GM12878 (cell line): ENCODE data around the gene PLCB2. TPM values are rescaled to one million over a fixed set of nuclear protein-coding genes. Genes with fewer than 3 reads are reported as not detected.

ENCODE experiments used
- ATAC-seq: fragments of 200-7000 bp; cut with Tn5 transposase; 3 replicates; pipeline ENCODE4 v1.9.1; 2020; ENCODE audit warnings: mild to moderate bottlenecking, moderate library complexity
- BruUV-seq: library from RNA; stranded (reverse); fragments of 400-500 nt; replicated peaks from 2 replicates; lab custom pipeline; 2021; lab: Mats Ljungman, UMichigan
- CTCF ChIA-PET: fragments of 300-600 bp; sonication (Branson Sonifier 250); formaldehyde crosslinking; extraction: SDS; loops from one replicate; lab custom pipeline; 2021; ENCODE audit warnings: inconsistent platforms; lab: Yijun Ruan, JAX
- POLR2A ChIA-PET: fragments of 350-600 bp; formaldehyde crosslinking; extraction: SDS; loops from one replicate; lab custom pipeline; 2021; ENCODE audit warnings: inconsistent platforms; lab: Charles Lee
- RAD21 ChIA-PET: fragments of 300-600 bp; sonication (Branson Sonifier 250); formaldehyde crosslinking; loops from one replicate; lab custom pipeline; 2023; ENCODE audit warnings: antibody characterized with exemption; ENCODE audit not compliant: unreplicated experiment; lab: Charles Lee
- SMC1A ChIA-PET: fragments of 300-600 bp; sonication (Branson Sonifier 250); formaldehyde crosslinking; loops from one replicate; lab custom pipeline; 2023; ENCODE audit not compliant: unreplicated experiment, uncharacterized antibody; lab: Charles Lee
- DNase-seq: peaks from one replicate; pipeline ENCODE4 v3.0.0-alpha.2; 2011; ENCODE audit warnings: low read depth, low spot score
- FAIRE-seq: peaks from 3 replicates; lab custom pipeline; 2011; peaks lifted over from hg19 to GRCh38; lab: Jason Lieb, UNC
- H2AFZ ChIP-seq: 2 replicates; pipeline ENCODE4 v1.6.0; 2011; ENCODE audit warnings: low read depth, low read length, control low read depth; ENCODE audit not compliant: control insufficient read depth
- H3K27ac ChIP-seq: 2 replicates; pipeline ENCODE4 v1.5.1; 2011; ENCODE audit warnings: control low read depth; ENCODE audit not compliant: control insufficient read depth, insufficient read depth
- H3K27me3 ChIP-seq, 2 experiments: replicated peaks in 1 of 2; 2 replicates each; pipeline versions ENCODE4 v1.6.0 to v1.6.1; 2011; ENCODE audit warnings: low read length in 1 of 2; ENCODE audit not compliant: control insufficient read depth in 2 of 2, insufficient read depth in 2 of 2
- H3K36me3 ChIP-seq, 2 experiments: 2 replicates each; pipeline ENCODE4 v1.5.1; 2011; ENCODE audit warnings: low read length in 1 of 2; ENCODE audit not compliant: control insufficient read depth in 2 of 2, insufficient read depth in 2 of 2
- H3K4me1 ChIP-seq: 2 replicates; pipeline ENCODE4 v1.6.1; 2011; ENCODE audit warnings: mild to moderate bottlenecking, low read length, moderate library complexity, mixed read lengths; ENCODE audit not compliant: control insufficient read depth, insufficient read depth
- H3K4me2 ChIP-seq: 2 replicates; pipeline ENCODE4 v1.6.0; 2011; ENCODE audit warnings: control low read depth; ENCODE audit not compliant: control insufficient read depth, insufficient read depth
- H3K4me3 ChIP-seq: fragments of 200-600 bp; sonication (generic); 2 replicates; pipeline ENCODE4 v1.5.1; 2016
- H3K79me2 ChIP-seq: 2 replicates; pipeline ENCODE4 v1.6.0; 2011; ENCODE audit warnings: low read length; ENCODE audit not compliant: control insufficient read depth, insufficient read depth
- H3K9ac ChIP-seq: 2 replicates; pipeline ENCODE4 v1.8.0; 2011; ENCODE audit warnings: low read length, control low read depth, mixed read lengths; ENCODE audit not compliant: control insufficient read depth, insufficient read depth
- H3K9me3 ChIP-seq: replicated peaks from 3 replicates; pipeline ENCODE4 v1.5.1; 2011; ENCODE audit warnings: mild to moderate bottlenecking, low read length; ENCODE audit not compliant: control insufficient read depth, insufficient read depth
- H4K20me1 ChIP-seq: 2 replicates; pipeline ENCODE4 v1.6.0; 2011; ENCODE audit not compliant: control insufficient read depth, insufficient read depth
- BACH1 ChIP-seq: fragments of 450-650 bp; IDR thresholded peaks from 2 replicates; pipeline ENCODE4 v1.6.1; 2017; ENCODE audit warnings: mild to moderate bottlenecking, borderline replicate concordance
- CEBPZ ChIP-seq: fragments of 150-350 bp; IDR thresholded peaks from 2 replicates; pipeline ENCODE4 v1.6.1; 2016; ENCODE audit warnings: low read depth, low read length
- CREM ChIP-seq: IDR thresholded peaks from 2 replicates; pipeline ENCODE4 v1.6.1; 2014; ENCODE audit warnings: antibody characterized with exemption, low read depth
- ETV6 ChIP-seq, 2 experiments: fragments of 450-650 bp in 1 of 2; IDR thresholded peaks in 1 of 2; conservative IDR thresholded peaks in 1 of 2; 2 replicates each; pipeline ENCODE4 v1.6.1; 2014; ENCODE audit warnings: antibody characterized with exemption in 1 of 2, borderline replicate concordance in 1 of 2, low read depth in 1 of 2, mild to moderate bottlenecking in 1 of 2, moderate library complexity in 1 of 2
- EZH2 ChIP-seq: IDR thresholded peaks from 2 replicates; pipeline ENCODE4 v1.6.1; 2012; ENCODE audit warnings: low read depth, mild to moderate bottlenecking, control low read depth, inconsistent platforms, low read length, borderline replicate concordance; ENCODE audit not compliant: control insufficient read depth
- LARP7 ChIP-seq: fragments of 450-650 bp; IDR thresholded peaks from 2 replicates; pipeline ENCODE4 v1.6.1; 2017; ENCODE audit warnings: mild to moderate bottlenecking
- NFYA ChIP-seq: IDR thresholded peaks from 2 replicates; pipeline ENCODE4 v1.6.1; 2011; ENCODE audit warnings: low read depth, mild to moderate bottlenecking, low read length, improper control_type of control experiment, borderline replicate concordance
- REST ChIP-seq: IDR thresholded peaks from 2 replicates; pipeline ENCODE4 v1.6.1; 2012; ENCODE audit warnings: mild to moderate bottlenecking, low read depth, low read length
- SUZ12 ChIP-seq: fragments of 200-600 bp; sonication (generic); IDR thresholded peaks from one replicate; pipeline ENCODE4 v1.6.1; 2018; ENCODE audit warnings: antibody characterized with exemption, mild to moderate bottlenecking; ENCODE audit not compliant: unreplicated experiment
- YY1 ChIP-seq: IDR thresholded peaks from 2 replicates; pipeline ENCODE4 v1.6.1; 2011; ENCODE audit warnings: low read depth, mild to moderate bottlenecking, low read length
- ZBED1 ChIP-seq: IDR thresholded peaks from 2 replicates; pipeline ENCODE4 v1.6.1; 2016; ENCODE audit warnings: borderline replicate concordance
- ZBTB4 ChIP-seq: fragments of 450-650 bp; formaldehyde crosslinking; IDR thresholded peaks from 2 replicates; pipeline ENCODE4 v1.4.0; 2022; ENCODE audit warnings: mild to moderate bottlenecking, moderate library complexity
- WGBS: methylation state at CpG from one replicate; pipeline ENCODE4 v1.1.6; 2016; ENCODE audit warnings: low lambda C conversion rate; ENCODE audit not compliant: insufficient replicate concordance, insufficient coverage; ENCODE audit errors: missing lambda C conversion rate; 5-methylcytosine and 5-hydroxymethylcytosine counted together
- in situ Hi-C: fragments of 300-500 bp; cut with MboI; formaldehyde crosslinking; loops from 9 replicates; pipeline ENCODE4 v1.14.3; 2018; ENCODE audit warnings: mixed read lengths
- intact Hi-C: fragments of 100-400 bp; cut with micrococcal nuclease; formaldehyde crosslinking; loops from one replicate; pipeline ENCODE4 v1.14.2; 2022; ENCODE audit not compliant: unreplicated experiment
- polyA plus RNA-seq, 11 experiments: library from polyadenylated mRNA; depleted of rRNA in 4 of 11; unstranded in 6 of 11; stranded (reverse) in 5 of 11; fragments of >200 nt; fragmentation: Nextera tagmentation in 4 of 11; fragmentation: Illumina TruSeq in 1 of 11; extraction: Ambion mirVana in 4 of 11; extraction: Trizol in 1 of 11; gene quantifications; 1 replicate in 1 of 11; 2 replicates in 10 of 11; pipeline versions ENCODE4 v1.2.1 to v1.2.3, GENCODE V29; 2011 to 2016; ENCODE audit warnings: inconsistent platforms in 2 of 11, missing spikeins in 2 of 11, low read depth in 1 of 11
- total RNA-seq, 4 experiments: library from RNA; depleted of rRNA in 3 of 4; stranded (reverse); fragments of >200 nt in 3 of 4; fragmentation: Illumina TruSeq in 1 of 4; extraction: Trizol in 1 of 4; gene quantifications; 2 replicates each; pipeline versions ENCODE4 v1.2.1 to v1.2.3, GENCODE V29; 2013 to 2021

Gene PLCB2
- total and polyA plus RNA-seq, 10 of the 15 experiments (the other 5 are each of a cell fraction or from before 2014, with no cell fraction given): 1.2 to 39.4 (median 10.7) TPM

- no peak for TF ChIP-seq ETV6 (conservative IDR thresholded peaks at IDR 0.05 in 1 of 2, IDR thresholded peaks at IDR 0.05 in 1 of 2; ENCODE audit: borderline replicate concordance in 1 of 2, low read depth in 1 of 2)
- TF ChIP-seq YY1: no peak
- peak; percentile 37; the same call in 1 of the 2 replicates for TF ChIP-seq LARP7
- 0 out of 2 replicates have a peak, but pooled peaks have one; percentile 28 for TF ChIP-seq EZH2
- no peak for TF ChIP-seq CREM
- TF ChIP-seq SUZ12: peak; percentile 96
- 0 out of 2 replicates have a peak, but pooled peaks have one; percentile 37 for TF ChIP-seq BACH1
These were observed 55.1 kb downstream of the PLCB2 start (continued) for GRCh38 chr15:40252438-40253166.

GRCh38 chr15:40252141-40252437 is 55.6 kb downstream of the PLCB2 start:
- intact Hi-C loops (no loop called here), in situ Hi-C loops (no loop called here)
- no peak for FAIRE-seq
- Histone ChIP-seq H3K4me3 (no peak overlapping the region), H3K27me3 (peaks cover 0 to 9% of the 10 kb centered on the region in 2 experiments; a peak in 3 of 4 replicates), H3K9ac (no peak overlapping the region), H2AFZ (no peak overlapping the region), H3K4me2 (peak overlapping the region; percentile 77; the same call in 1 of the 2 replicates), H4K20me1 (no peaks in the 10 kb centered on the region), H3K4me1 (peaks cover 3% of the 10 kb centered on the region; the same call in 1 of the 2 replicates), H3K9me3 (no peaks in the 10 kb centered on the region), H3K79me2 (no peaks in the 10 kb centered on the region), H3K36me3 (no peaks in the 10 kb centered on the region), H3K27ac (no peak overlapping the region)
- ChIA-PET SMC1A (no interaction called here), POLR2A (no interaction called here), CTCF (no interaction called here), RAD21 (no interaction called here)
- BruUV-seq: no TSS peak
- no peak for DNase-seq
- ATAC-seq: no peak
- 59% methylated on average over 23 of the region's 27 CpGs for WGBS
- no peak for TF ChIP-seq NFYA
- no peak for TF ChIP-seq CEBPZ
- no peak for TF ChIP-seq REST
- no peak for TF ChIP-seq ZBED1
- TF ChIP-seq ZBTB4 (CRISPR knock-in tag): no peak
